Central memory CD4-positive, alpha-beta T cell (primary cell): ENCODE measurements around the gene CLHC1.

Experiments used
- DNase-seq: peaks from one replicate; pipeline ENCODE4 v3.0.0; 2022

Gene CLHC1

GRCh38 chr2:55168221-55169154, 63.6 kb downstream of the CLHC1 start:
- DNase-seq = peak; percentile 36

GRCh38 chr2:55165626-55166025, 66.5 kb downstream of the CLHC1 start:
- no peak for DNase-seq

GRCh38 chr2:55164534-55165480, 67.3 kb downstream of the CLHC1 start:
- no peak for DNase-seq

- no peak for DNase-seq
Observed at GRCh38 chr2:55163941-55164390, 68.1 kb downstream of the CLHC1 start.

- no peak for DNase-seq
Observed at GRCh38 chr2:55163274-55163721, 68.8 kb downstream of the CLHC1 start.

GRCh38 chr2:55162284-55163006, 69.6 kb downstream of the CLHC1 start:
- DNase-seq = no peak

- DNase-seq = no peak
Observed at GRCh38 chr2:55161295-55162210, 70.5 kb downstream of the CLHC1 start.

- DNase-seq = no peak
Observed at GRCh38 chr2:55160422-55160821, 71.7 kb downstream of the CLHC1 start.

- no peak for DNase-seq
Observed at GRCh38 chr2:55159752-55160151, 72.3 kb downstream of the CLHC1 start.

- DNase-seq = no peak
Observed at GRCh38 chr2:55159037-55159651, 72.9 kb downstream of the CLHC1 start.

GRCh38 chr2:55158111-55158814, 73.8 kb downstream of the CLHC1 start:
- no peak for DNase-seq

- no peak for DNase-seq
Observed at GRCh38 chr2:55157474-55157884, 74.6 kb downstream of the CLHC1 start.

- no peak for DNase-seq
Observed at GRCh38 chr2:55156984-55157383, 75.1 kb downstream of the CLHC1 start.

- DNase-seq = no peak
Observed at GRCh38 chr2:55156326-55156725, 75.8 kb downstream of the CLHC1 start.

- no peak for DNase-seq
Observed at GRCh38 chr2:55155764-55156281, 76.3 kb downstream of the CLHC1 start.

GRCh38 chr2:55155206-55155605, 76.9 kb downstream of the CLHC1 start:
- no peak for DNase-seq

- DNase-seq = no peak
Observed at GRCh38 chr2:55154525-55155030, 77.5 kb downstream of the CLHC1 start.

GRCh38 chr2:55153584-55154299, 78.4 kb downstream of the CLHC1 start:
- no peak for DNase-seq
